Fibroblast of the aortic adventitia (primary cell): ENCODE data around the gene SENP8. TPM values are rescaled to one million over a fixed set of nuclear protein-coding genes. Genes with fewer than 3 reads are reported as not detected.

Source experiments
- DNase-seq: peaks from one replicate; pipeline ENCODE4 v3.0.0-alpha.2; 2010; ENCODE audit warnings: low read depth
- H3K4me3 ChIP-seq: 2 replicates; pipeline ENCODE4 v1.5.1; 2011; ENCODE audit warnings: low read depth, mild to moderate bottlenecking, control low read depth, low read length, moderate library complexity
- total RNA-seq: library from RNA; depleted of rRNA; stranded (reverse); fragments of >200 nt; gene quantifications from 2 replicates; pipeline ENCODE4 v1.2.3, GENCODE V29; 2012; ENCODE audit warnings: low replicate concordance
- TF ChIP-seq, protein P1 (sequence below): IDR thresholded peaks from 2 replicates; pipeline ENCODE4 v1.5.1; 2011; ENCODE audit warnings: mild to moderate bottlenecking, low read length, control low read depth, inconsistent platforms; ENCODE audit not compliant: insufficient read depth

Gene SENP8
- total RNA-seq, 1 donor, result 3.8 TPM

DNA sequence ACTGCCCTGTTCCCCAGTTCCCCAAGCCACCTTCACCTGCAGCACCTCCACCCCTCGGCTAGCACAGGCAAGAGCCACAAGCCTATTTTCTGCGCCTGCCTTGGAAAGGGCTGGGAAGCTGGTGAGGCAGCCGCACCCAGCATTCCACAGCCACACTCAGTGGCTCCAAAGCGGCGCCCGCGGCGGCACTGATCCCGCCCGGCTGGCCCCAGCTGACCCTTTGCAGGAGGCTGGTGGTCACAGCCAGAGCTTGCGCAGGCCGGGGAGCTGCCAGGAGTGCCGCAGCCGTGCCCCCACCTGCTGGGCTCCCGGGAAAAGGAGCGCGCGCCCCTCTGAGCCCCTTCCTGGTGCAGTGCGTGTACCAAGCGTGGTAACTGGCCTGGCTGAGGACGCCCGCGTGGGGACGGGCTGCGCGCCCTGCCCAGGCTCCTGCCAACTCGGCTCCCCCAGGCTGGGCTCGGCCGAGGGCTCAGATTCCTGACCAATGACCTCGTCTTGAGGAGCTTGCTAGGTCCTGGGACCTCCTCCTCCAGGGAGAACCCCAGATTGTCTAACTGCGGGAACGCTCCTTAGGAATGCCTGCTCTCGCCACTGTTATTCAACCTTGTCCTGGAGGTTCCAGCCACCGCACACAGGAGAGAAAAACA lies 66.1 kb downstream of the SENP8 start:
- TF ChIP-seq, protein P1, sequence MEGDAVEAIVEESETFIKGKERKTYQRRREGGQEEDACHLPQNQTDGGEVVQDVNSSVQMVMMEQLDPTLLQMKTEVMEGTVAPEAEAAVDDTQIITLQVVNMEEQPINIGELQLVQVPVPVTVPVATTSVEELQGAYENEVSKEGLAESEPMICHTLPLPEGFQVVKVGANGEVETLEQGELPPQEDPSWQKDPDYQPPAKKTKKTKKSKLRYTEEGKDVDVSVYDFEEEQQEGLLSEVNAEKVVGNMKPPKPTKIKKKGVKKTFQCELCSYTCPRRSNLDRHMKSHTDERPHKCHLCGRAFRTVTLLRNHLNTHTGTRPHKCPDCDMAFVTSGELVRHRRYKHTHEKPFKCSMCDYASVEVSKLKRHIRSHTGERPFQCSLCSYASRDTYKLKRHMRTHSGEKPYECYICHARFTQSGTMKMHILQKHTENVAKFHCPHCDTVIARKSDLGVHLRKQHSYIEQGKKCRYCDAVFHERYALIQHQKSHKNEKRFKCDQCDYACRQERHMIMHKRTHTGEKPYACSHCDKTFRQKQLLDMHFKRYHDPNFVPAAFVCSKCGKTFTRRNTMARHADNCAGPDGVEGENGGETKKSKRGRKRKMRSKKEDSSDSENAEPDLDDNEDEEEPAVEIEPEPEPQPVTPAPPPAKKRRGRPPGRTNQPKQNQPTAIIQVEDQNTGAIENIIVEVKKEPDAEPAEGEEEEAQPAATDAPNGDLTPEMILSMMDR, result no peak
- DNase-seq, result peak; percentile 15
- H3K4me3 ChIP-seq, result peak overlapping the region; percentile 37

DNA sequence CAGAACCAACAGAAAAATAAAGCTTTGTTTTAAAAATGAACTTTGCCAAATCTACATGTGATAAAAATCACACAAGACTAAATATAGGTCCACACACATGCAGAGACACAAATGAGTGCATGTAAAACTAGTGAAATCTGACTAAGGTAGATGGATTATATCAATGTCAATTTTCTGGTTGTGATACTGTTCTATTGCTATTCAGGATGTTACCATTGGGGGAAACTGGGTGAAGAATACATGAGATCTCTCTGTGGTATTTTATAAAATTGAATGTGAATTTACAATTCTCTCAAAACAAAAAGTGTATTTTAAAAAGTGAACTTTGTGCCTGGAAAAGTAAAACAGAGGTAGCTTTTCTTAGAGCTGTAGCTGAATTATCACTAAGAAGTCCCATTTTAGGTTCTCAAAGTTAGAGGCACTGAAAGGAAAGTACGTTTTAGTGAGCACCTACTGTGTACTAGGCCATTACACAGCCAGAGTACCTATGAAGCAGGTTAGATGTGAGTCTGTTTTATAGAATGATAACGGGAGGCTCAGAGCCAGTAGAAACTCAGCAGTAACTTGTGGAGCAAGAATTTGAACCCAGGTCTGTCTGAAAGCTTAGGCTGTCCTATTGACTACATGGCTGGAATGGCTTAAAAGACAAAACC lies 71.2 kb downstream of the SENP8 start:
- TF ChIP-seq, protein P1, result no peak
- no peak for DNase-seq

DNA sequence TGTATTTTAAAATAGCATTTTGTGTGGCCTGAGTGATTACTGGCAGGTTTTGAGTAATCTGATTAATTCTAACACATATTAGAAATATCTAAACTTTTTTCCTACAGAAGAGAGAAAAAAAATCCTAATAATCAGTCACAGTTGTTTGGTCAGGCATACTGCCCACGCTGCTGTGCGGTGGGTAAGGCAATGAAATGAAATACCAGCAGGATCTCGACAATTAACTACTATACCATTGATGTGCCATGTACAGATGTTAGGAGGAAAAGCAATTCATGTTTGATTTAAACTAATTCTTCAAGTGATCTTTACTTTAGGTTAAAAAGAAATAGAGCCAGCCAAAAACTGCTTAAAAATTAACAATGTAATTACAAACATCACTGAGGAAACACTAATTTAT lies 74.2 kb downstream of the SENP8 start:
- H3K4me3 ChIP-seq, result no peak overlapping the region
- TF ChIP-seq, protein P1, result no peak
- DNase-seq, result no peak

More for the DNA sequence above, 71.2 kb downstream of the SENP8 start:
- H3K4me3 ChIP-seq, result no peak overlapping the region

Other genes with a start within 250 kb of the SENP8 start
- 55.9 and 111 TPM in 2 replicates for gene MYO9A, start 253 bp upstream of the SENP8 start, total RNA-seq
- gene GRAMD2A, start 79.4 kb downstream of the SENP8 start, total RNA-seq, result 0.33 and 0.63 TPM in 2 replicates
- 1,143 and 1,845 TPM in 2 replicates for gene PKM, start 112.8 kb downstream of the SENP8 start, total RNA-seq
- 28.7 and 41.7 TPM in 2 replicates for gene PARP6, start 154.2 kb downstream of the SENP8 start, total RNA-seq
- 0.18 and 1.6 TPM in 2 replicates for gene CELF6, start 201.8 kb downstream of the SENP8 start, total RNA-seq